OCI-LY1 (cell line): ENCODE measurements around the gene ZNF229.
"Not testable (repeated sequence)": the region's sequence is repeated elsewhere in the genome, so short reads cannot be mapped to it uniquely, and the experiment has no call there.

Source experiments
- H2AFZ ChIP-seq: fragments of 200-600 bp; sonication (generic), shearing (Covaris generic); 2 replicates; pipeline ENCODE4 v1.6.0; 2014; ENCODE audit warnings: antibody characterized with exemption, mild to moderate bottlenecking, low read length
- H3F3A ChIP-seq: fragments of 200-600 bp; sonication (generic), shearing (Covaris generic); 2 replicates; pipeline ENCODE4 v1.6.0; 2014; ENCODE audit warnings: mild to moderate bottlenecking, antibody characterized with exemption, low read length, moderate library complexity; ENCODE audit not compliant: insufficient read depth
- H3K27ac ChIP-seq: fragments of 200-600 bp; sonication (generic); 2 replicates; pipeline ENCODE4 v1.5.1; 2014; ENCODE audit warnings: low read length, mixed run types, mild to moderate bottlenecking, low read depth; ENCODE audit not compliant: poor library complexity, severe bottlenecking
- H3K27me3 ChIP-seq: fragments of 200-600 bp; sonication (generic); 2 replicates; pipeline ENCODE4 v1.6.0; 2014; ENCODE audit warnings: antibody characterized with exemption, mild to moderate bottlenecking, low read length, moderate library complexity; ENCODE audit not compliant: insufficient read depth
- H3K36me3 ChIP-seq: fragments of 200-600 bp; sonication (generic); 2 replicates; pipeline ENCODE4 v1.6.1; 2014; ENCODE audit warnings: mild to moderate bottlenecking, antibody characterized with exemption, low read length, moderate library complexity, mixed read lengths; ENCODE audit not compliant: insufficient read depth
- H3K4me1 ChIP-seq: fragments of 200-600 bp; sonication (generic); 2 replicates; pipeline ENCODE4 v1.5.1; 2014; ENCODE audit warnings: mild to moderate bottlenecking, low read length, moderate library complexity; ENCODE audit not compliant: insufficient read depth, severe bottlenecking
- H3K4me2 ChIP-seq: fragments of 200-600 bp; sonication (generic), shearing (Covaris generic); 2 replicates; pipeline ENCODE4 v1.6.1; 2014; ENCODE audit warnings: low read length
- H3K4me3 ChIP-seq: fragments of 200-600 bp; sonication (generic); 2 replicates; pipeline ENCODE4 v1.5.1; 2014; ENCODE audit warnings: low read length, low read depth, mild to moderate bottlenecking, mixed read lengths; ENCODE audit not compliant: poor library complexity, severe bottlenecking
- H3K79me2 ChIP-seq: fragments of 200-600 bp; shearing (Covaris generic); 2 replicates; pipeline ENCODE4 v1.6.1; 2016; ENCODE audit warnings: mixed run types, low read length, mixed read lengths; ENCODE audit not compliant: insufficient read depth
- H3K9ac ChIP-seq: fragments of 200-600 bp; sonication (generic), shearing (Covaris generic); 2 replicates; pipeline ENCODE4 v1.6.1; 2014; ENCODE audit warnings: mild to moderate bottlenecking, low read length, mixed read lengths
- H3K9me2 ChIP-seq: fragments of 200-600 bp; sonication (generic), shearing (Covaris generic); 2 replicates; pipeline ENCODE4 v1.6.1; 2014; ENCODE audit warnings: low read depth, mild to moderate bottlenecking, low read length, mixed read lengths
- H3K9me3 ChIP-seq: fragments of 200-600 bp; shearing (Covaris generic); 2 replicates; pipeline ENCODE4 v1.6.1; 2014; ENCODE audit warnings: low read length, mixed read lengths
- H4K20me1 ChIP-seq: fragments of 200-600 bp; sonication (generic), shearing (Covaris generic); 2 replicates; pipeline ENCODE4 v1.6.0; 2016; ENCODE audit warnings: mild to moderate bottlenecking, low read length; ENCODE audit not compliant: insufficient read depth
- EZH2 ChIP-seq: fragments of 200-600 bp; sonication (generic), shearing (Covaris generic); IDR thresholded peaks from 2 replicates; pipeline ENCODE4 v1.8.0; 2017; ENCODE audit warnings: borderline replicate concordance, mixed run types, mild to moderate bottlenecking, antibody characterized with exemption, low read length, moderate library complexity, mixed read lengths
- TF ChIP-seq, protein P1 (sequence below): fragments of 200-600 bp; sonication (generic), shearing (Covaris generic); IDR thresholded peaks from 2 replicates; pipeline ENCODE4 v1.5.1; 2017; ENCODE audit warnings: mild to moderate bottlenecking, antibody characterized with exemption, low read length, moderate library complexity, mixed read lengths

ZNF229 gene

DNA sequence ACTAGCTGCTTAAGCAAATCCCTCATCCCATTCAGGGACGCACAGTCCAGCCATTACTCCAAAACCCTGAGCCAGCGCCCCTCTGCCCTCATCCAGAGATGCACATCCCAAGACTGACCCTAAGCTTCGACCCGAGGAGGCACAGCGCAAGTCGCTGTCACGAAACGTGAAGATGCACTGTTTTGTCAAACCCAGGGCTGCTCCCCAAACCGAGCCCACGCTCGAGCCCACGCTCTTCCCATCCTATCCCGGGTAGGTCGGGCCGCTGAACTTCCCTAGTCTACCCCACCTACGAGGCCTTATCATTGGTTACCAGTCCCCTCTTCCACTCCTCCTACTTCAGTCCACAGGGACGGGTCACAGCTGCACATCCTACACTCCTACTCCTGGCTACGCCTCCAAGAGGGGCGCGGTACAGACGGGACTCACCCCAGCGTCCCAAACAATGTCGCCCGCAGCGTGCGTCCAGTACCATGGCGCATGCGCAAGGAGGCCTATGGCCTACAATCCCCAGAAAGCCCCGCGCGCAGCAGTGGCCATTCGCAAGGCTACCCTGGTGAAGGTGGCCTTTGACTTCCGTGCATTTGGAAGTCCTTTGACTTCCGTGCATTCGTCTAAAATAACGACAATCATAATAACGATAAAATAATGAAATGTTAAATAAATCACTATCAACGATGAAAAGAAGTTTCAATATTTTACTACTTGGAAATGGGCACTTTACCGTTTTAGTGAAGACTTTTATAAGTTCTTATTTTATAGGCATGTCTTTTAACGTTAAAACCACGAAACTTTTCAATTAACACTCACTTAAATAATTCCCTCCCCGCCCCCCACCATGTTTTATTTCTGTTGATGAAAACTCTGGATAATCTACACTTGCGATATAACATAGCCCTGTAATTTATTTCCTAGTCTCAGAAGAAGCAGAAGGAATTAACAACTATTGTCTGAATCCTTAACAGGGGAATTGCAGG lies 46.8 kb downstream of the ZNF229 start, which contains the start of gene ZNF285:
Gene ZNF285 (minus strand): TSS at position 470 of the 977 bp plus-strand sequence. CDS start 4,395 bp downstream, outside the sequence.
- H3K27me3 ChIP-seq, result no peaks in the 10 kb centered on the region
- no peaks in the 10 kb centered on the region for H3K36me3 ChIP-seq
- no peak within 1 kb of the TSS for H3K4me2 ChIP-seq
- no peaks in the 10 kb centered on the region for H3F3A ChIP-seq
- no peaks in the 10 kb centered on the region for H3K79me2 ChIP-seq
- no peaks in the 10 kb centered on the region for H3K9me3 ChIP-seq
- H3K4me3 ChIP-seq, result no peak within 1 kb of the TSS
- no peaks in the 10 kb centered on the region for H3K9me2 ChIP-seq
- TF ChIP-seq, protein P1, sequence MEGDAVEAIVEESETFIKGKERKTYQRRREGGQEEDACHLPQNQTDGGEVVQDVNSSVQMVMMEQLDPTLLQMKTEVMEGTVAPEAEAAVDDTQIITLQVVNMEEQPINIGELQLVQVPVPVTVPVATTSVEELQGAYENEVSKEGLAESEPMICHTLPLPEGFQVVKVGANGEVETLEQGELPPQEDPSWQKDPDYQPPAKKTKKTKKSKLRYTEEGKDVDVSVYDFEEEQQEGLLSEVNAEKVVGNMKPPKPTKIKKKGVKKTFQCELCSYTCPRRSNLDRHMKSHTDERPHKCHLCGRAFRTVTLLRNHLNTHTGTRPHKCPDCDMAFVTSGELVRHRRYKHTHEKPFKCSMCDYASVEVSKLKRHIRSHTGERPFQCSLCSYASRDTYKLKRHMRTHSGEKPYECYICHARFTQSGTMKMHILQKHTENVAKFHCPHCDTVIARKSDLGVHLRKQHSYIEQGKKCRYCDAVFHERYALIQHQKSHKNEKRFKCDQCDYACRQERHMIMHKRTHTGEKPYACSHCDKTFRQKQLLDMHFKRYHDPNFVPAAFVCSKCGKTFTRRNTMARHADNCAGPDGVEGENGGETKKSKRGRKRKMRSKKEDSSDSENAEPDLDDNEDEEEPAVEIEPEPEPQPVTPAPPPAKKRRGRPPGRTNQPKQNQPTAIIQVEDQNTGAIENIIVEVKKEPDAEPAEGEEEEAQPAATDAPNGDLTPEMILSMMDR, result no peak
- TF ChIP-seq EZH2, result no peak
- no peaks in the 10 kb centered on the region for H4K20me1 ChIP-seq
- no peaks in the 10 kb centered on the region for H3K4me1 ChIP-seq
- no peak within 1 kb of the TSS for H3K27ac ChIP-seq
- H2AFZ ChIP-seq, result no peak within 1 kb of the TSS
- H3K9ac ChIP-seq, result no peak within 1 kb of the TSS

DNA sequence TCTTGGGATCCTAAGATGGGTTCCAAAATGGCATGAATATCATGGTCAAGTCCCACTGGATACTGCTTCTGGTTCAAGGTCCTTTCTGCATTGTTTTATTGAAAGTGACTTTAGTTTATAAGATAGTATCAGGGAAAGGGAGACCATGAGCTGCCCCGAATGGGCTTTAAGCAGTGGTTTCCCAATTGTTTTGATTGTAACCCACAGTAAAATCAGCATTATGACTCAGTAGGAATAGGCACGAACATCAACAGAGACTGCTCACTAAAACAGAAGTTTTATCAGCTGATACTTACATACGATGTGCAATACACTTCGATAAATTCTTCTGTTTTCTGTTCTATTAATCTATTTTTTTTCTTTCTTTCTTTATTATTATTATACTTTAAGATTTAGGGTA lies 59.0 kb downstream of the ZNF229 start:
- H3K36me3 ChIP-seq, H2AFZ ChIP-seq, H4K20me1 ChIP-seq, H3K79me2 ChIP-seq, H3K4me2 ChIP-seq, H3K9me3 ChIP-seq, H3K9ac ChIP-seq, H3K9me2 ChIP-seq, H3K27ac ChIP-seq, H3K4me3 ChIP-seq, H3F3A ChIP-seq, H3K27me3 ChIP-seq, H3K4me1 ChIP-seq: not testable (repeated sequence)
